ENCODE results near the gene WDFY2. TPM values are rescaled to one million over a fixed set of nuclear protein-coding genes. Genes with fewer than 3 reads are reported as not detected.

The WDFY2 gene
- total and polyA plus RNA-seq, 4 donors, result 3.4 to 10.5 (median 5.8) TPM

DNA sequence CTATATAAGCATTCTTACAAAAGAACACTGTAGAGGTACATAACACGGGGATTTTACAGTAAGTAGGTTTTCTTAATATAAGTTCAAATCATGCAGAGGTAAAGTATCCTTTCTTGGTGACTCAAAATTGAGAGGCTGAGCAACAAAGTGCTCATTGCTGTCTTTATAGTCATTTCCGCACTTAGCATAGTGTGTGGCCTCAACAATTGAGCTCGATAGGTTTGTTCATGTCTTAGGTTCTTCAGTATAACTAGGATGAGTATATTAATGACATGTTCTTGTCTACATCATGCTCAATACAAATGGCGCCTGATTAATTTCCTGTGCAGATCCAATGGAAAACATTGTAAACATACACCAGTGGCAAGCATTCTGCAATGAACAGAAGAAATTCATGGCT lies 1.4 kb downstream of the WDFY2 start:
- Histone ChIP-seq H3K36me3 (ENCODE audit: control insufficient read depth in 4 of 4, insufficient read depth in 3 of 4, low read depth in 1 of 4, low read length in 3 of 4) (no peaks in the 10 kb centered on the region), H3K9me3 (ENCODE audit: control insufficient read depth in 4 of 4, low read length in 3 of 4) (no peaks in the 10 kb centered on the region), H3K27me3 (ENCODE audit: control insufficient read depth in 4 of 4, insufficient read depth in 4 of 4, low read length in 3 of 4) (no peaks in the 10 kb centered on the region), H3K4me1 (ENCODE audit: control insufficient read depth in 4 of 4, insufficient read depth in 4 of 4, low read length in 3 of 4) (peaks cover 0 to 16% (median 5%) of the 10 kb centered on the region in 4 donors), H3K27ac (ENCODE audit: low read depth in 1 of 2, low read length in 2 of 2) (peak overlapping the region in 1 of 2 donors; percentile 95), H3K9ac (ENCODE audit: low read depth in 1 of 2, low read length in 2 of 2) (peak overlapping the region in 1 of 2 donors; percentile 71), H3K4me3 (ENCODE audit: low read depth in 1 of 3, low read length in 3 of 3) (peak overlapping the region in 2 of 3 donors; percentile 80 to 93)
- 71% methylated on average over 4 of the region's 4 CpGs for WGBS
- TF ChIP-seq HNF4A (conservative IDR thresholded peaks at IDR 0.05), result no peak
- no peak for TF ChIP-seq GABPA (IDR thresholded peaks at IDR 0.05 in 1 of 2, conservative IDR thresholded peaks at IDR 0.05 in 1 of 2)
- TF ChIP-seq SP1 (IDR thresholded peaks at IDR 0.05), result no peak
- no peak for TF ChIP-seq EGR1 (IDR thresholded peaks at IDR 0.05; ENCODE audit: low read depth in 2 of 2)
- TF ChIP-seq NR2F2 (IDR thresholded peaks at IDR 0.05), result no peak
- no peak for DNase-seq (ENCODE audit: low spot score)

DNA sequence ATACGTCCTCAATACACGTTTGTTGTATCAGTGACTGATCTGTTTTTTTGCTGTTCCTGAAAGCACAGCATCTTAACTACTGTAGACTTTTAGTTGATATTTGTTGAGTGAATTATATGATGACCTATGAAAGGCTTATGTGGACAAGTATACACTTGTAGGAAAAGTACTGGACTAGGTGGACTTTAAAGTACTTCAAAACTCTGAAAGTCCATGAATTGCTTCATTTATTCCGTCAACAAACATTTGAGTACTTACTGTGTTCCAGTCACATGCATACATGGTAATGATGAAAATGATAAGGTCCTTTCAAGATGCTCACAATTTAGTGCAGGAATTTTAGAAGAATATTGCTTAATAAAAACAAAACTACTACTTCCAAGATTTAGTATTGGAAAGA lies 3.1 kb downstream of the WDFY2 start:
- no peak overlapping the region for H3K9ac ChIP-seq (ENCODE audit: low read depth in 1 of 2, low read length in 2 of 2)
- H3K4me1 ChIP-seq (ENCODE audit: control insufficient read depth in 4 of 4, insufficient read depth in 4 of 4, low read length in 3 of 4), result peaks cover 0 to 25% (median 11%) of the 10 kb centered on the region in 4 donors
- no peaks in the 10 kb centered on the region for H3K27me3 ChIP-seq (ENCODE audit: control insufficient read depth in 4 of 4, insufficient read depth in 4 of 4, low read length in 3 of 4)
- TF ChIP-seq, protein P1, sequence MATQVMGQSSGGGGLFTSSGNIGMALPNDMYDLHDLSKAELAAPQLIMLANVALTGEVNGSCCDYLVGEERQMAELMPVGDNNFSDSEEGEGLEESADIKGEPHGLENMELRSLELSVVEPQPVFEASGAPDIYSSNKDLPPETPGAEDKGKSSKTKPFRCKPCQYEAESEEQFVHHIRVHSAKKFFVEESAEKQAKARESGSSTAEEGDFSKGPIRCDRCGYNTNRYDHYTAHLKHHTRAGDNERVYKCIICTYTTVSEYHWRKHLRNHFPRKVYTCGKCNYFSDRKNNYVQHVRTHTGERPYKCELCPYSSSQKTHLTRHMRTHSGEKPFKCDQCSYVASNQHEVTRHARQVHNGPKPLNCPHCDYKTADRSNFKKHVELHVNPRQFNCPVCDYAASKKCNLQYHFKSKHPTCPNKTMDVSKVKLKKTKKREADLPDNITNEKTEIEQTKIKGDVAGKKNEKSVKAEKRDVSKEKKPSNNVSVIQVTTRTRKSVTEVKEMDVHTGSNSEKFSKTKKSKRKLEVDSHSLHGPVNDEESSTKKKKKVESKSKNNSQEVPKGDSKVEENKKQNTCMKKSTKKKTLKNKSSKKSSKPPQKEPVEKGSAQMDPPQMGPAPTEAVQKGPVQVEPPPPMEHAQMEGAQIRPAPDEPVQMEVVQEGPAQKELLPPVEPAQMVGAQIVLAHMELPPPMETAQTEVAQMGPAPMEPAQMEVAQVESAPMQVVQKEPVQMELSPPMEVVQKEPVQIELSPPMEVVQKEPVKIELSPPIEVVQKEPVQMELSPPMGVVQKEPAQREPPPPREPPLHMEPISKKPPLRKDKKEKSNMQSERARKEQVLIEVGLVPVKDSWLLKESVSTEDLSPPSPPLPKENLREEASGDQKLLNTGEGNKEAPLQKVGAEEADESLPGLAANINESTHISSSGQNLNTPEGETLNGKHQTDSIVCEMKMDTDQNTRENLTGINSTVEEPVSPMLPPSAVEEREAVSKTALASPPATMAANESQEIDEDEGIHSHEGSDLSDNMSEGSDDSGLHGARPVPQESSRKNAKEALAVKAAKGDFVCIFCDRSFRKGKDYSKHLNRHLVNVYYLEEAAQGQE (IDR thresholded peaks at IDR 0.05), result no peak
- TF ChIP-seq GABPA (IDR thresholded peaks at IDR 0.05 in 1 of 2, conservative IDR thresholded peaks at IDR 0.05 in 1 of 2) (no peak), TAF1 (conservative IDR thresholded peaks at IDR 0.05) (no peak), HNF4A (conservative IDR thresholded peaks at IDR 0.05) (no peak), RXRA (IDR thresholded peaks at IDR 0.05) (no peak), JUND (IDR thresholded peaks at IDR 0.05) (no peak), YY1 (IDR thresholded peaks at IDR 0.05) (no peak), EGR1 (IDR thresholded peaks at IDR 0.05; ENCODE audit: low read depth in 2 of 2) (no peak), RAD21 (IDR thresholded peaks at IDR 0.05) (no peak), FOXA1 (IDR thresholded peaks at IDR 0.05) (no peak), HNF4G (IDR thresholded peaks at IDR 0.05) (no peak), FOXA2 (IDR thresholded peaks at IDR 0.05) (no peak), SP1 (IDR thresholded peaks at IDR 0.05) (no peak), NR2F2 (IDR thresholded peaks at IDR 0.05) (no peak)
- TF ChIP-seq, protein P2, sequence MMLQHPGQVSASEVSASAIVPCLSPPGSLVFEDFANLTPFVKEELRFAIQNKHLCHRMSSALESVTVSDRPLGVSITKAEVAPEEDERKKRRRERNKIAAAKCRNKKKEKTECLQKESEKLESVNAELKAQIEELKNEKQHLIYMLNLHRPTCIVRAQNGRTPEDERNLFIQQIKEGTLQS (IDR thresholded peaks at IDR 0.05), result no peak
- TF ChIP-seq, protein P3, sequence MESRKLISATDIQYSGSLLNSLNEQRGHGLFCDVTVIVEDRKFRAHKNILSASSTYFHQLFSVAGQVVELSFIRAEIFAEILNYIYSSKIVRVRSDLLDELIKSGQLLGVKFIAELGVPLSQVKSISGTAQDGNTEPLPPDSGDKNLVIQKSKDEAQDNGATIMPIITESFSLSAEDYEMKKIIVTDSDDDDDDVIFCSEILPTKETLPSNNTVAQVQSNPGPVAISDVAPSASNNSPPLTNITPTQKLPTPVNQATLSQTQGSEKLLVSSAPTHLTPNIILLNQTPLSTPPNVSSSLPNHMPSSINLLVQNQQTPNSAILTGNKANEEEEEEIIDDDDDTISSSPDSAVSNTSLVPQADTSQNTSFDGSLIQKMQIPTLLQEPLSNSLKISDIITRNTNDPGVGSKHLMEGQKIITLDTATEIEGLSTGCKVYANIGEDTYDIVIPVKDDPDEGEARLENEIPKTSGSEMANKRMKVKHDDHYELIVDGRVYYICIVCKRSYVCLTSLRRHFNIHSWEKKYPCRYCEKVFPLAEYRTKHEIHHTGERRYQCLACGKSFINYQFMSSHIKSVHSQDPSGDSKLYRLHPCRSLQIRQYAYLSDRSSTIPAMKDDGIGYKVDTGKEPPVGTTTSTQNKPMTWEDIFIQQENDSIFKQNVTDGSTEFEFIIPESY (IDR thresholded peaks at IDR 0.05), result no peak
- TF ChIP-seq, protein P4, sequence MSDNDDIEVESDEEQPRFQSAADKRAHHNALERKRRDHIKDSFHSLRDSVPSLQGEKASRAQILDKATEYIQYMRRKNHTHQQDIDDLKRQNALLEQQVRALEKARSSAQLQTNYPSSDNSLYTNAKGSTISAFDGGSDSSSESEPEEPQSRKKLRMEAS (IDR thresholded peaks at IDR 0.05), result no peak
- TF ChIP-seq, protein P5, sequence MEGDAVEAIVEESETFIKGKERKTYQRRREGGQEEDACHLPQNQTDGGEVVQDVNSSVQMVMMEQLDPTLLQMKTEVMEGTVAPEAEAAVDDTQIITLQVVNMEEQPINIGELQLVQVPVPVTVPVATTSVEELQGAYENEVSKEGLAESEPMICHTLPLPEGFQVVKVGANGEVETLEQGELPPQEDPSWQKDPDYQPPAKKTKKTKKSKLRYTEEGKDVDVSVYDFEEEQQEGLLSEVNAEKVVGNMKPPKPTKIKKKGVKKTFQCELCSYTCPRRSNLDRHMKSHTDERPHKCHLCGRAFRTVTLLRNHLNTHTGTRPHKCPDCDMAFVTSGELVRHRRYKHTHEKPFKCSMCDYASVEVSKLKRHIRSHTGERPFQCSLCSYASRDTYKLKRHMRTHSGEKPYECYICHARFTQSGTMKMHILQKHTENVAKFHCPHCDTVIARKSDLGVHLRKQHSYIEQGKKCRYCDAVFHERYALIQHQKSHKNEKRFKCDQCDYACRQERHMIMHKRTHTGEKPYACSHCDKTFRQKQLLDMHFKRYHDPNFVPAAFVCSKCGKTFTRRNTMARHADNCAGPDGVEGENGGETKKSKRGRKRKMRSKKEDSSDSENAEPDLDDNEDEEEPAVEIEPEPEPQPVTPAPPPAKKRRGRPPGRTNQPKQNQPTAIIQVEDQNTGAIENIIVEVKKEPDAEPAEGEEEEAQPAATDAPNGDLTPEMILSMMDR (IDR thresholded peaks at IDR 0.05; ENCODE audit: low read depth, low read length, missing input control), result no peak
- no peaks in the 10 kb centered on the region for H3K36me3 ChIP-seq (ENCODE audit: control insufficient read depth in 4 of 4, insufficient read depth in 3 of 4, low read depth in 1 of 4, low read length in 3 of 4)
- H3K4me3 ChIP-seq (ENCODE audit: low read depth in 1 of 3, low read length in 3 of 3), result no peak overlapping the region
- no peak overlapping the region for H3K27ac ChIP-seq (ENCODE audit: low read depth in 1 of 2, low read length in 2 of 2)
- DNase-seq (ENCODE audit: low spot score), result no peak
- no peaks in the 10 kb centered on the region for H3K9me3 ChIP-seq (ENCODE audit: control insufficient read depth in 4 of 4, low read length in 3 of 4)
- 91% methylated on average over 3 of the region's 3 CpGs for WGBS
